SU-DHL-6 (cell line): ENCODE results near the gene PRICKLE1.

Experiments used
- EZH2phosphoT487 ChIP-seq: fragments of 200-600 bp; sonication (generic), shearing (Covaris generic); conservative IDR thresholded peaks from 2 replicates; pipeline ENCODE4 v1.6.1; 2018; ENCODE audit warnings: mild to moderate bottlenecking, antibody characterized with exemption, low read length, moderate library complexity, mixed read lengths
- TF ChIP-seq, protein P1 (sequence below): fragments of 200-600 bp; sonication (generic); IDR thresholded peaks from one replicate; pipeline ENCODE4 v1.5.1; 2017; ENCODE audit warnings: antibody characterized with exemption, mild to moderate bottlenecking, low read length, moderate library complexity; ENCODE audit not compliant: insufficient read depth, poor library complexity, severe bottlenecking

- no peak for TF ChIP-seq EZH2phosphoT487
- TF ChIP-seq, protein P1, sequence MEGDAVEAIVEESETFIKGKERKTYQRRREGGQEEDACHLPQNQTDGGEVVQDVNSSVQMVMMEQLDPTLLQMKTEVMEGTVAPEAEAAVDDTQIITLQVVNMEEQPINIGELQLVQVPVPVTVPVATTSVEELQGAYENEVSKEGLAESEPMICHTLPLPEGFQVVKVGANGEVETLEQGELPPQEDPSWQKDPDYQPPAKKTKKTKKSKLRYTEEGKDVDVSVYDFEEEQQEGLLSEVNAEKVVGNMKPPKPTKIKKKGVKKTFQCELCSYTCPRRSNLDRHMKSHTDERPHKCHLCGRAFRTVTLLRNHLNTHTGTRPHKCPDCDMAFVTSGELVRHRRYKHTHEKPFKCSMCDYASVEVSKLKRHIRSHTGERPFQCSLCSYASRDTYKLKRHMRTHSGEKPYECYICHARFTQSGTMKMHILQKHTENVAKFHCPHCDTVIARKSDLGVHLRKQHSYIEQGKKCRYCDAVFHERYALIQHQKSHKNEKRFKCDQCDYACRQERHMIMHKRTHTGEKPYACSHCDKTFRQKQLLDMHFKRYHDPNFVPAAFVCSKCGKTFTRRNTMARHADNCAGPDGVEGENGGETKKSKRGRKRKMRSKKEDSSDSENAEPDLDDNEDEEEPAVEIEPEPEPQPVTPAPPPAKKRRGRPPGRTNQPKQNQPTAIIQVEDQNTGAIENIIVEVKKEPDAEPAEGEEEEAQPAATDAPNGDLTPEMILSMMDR: no peak
Observed at GRCh38 chr12:42617622-42618021, 28.1 kb upstream of the PRICKLE1 start.
